H1 (cell line): Measurements from ENCODE around the gene MUC4. TPM values are rescaled to one million over a fixed set of nuclear protein-coding genes. Genes with fewer than 3 reads are reported as not detected.

Source experiments
- CTCF ChIA-PET: fragments of 300-600 bp; sonication (Branson Sonifier 250); formaldehyde crosslinking; loops from one replicate; lab custom pipeline; 2021; ENCODE audit not compliant: partially characterized antibody; lab: Charles Lee
- POLR2A ChIA-PET: fragments of 300-600 bp; sonication (Branson Sonifier 250); formaldehyde crosslinking; loops from one replicate; lab custom pipeline; 2021; ENCODE audit warnings: inconsistent platforms; ENCODE audit not compliant: partially characterized antibody; lab: Charles Lee
- DNase-seq, 2 experiments: peaks; one replicate each; pipeline versions ENCODE4 v3.0.0 to v3.0.0-alpha.2; 2010 to 2022; ENCODE audit warnings: low spot score in 2 of 2, low read depth in 1 of 2, mixed read lengths in 1 of 2
- FAIRE-seq: peaks from 2 replicates; lab custom pipeline; 2011; peaks lifted over from hg19 to GRCh38; lab: Jason Lieb, UNC
- H2AFZ ChIP-seq: 2 replicates; pipeline ENCODE4 v1.8.1; 2012; ENCODE audit warnings: low read length, inconsistent platforms
- H2AK5ac ChIP-seq: 2 replicates; pipeline ENCODE4 v1.6.1; 2013; ENCODE audit warnings: low read depth, low read length
- H2BK120ac ChIP-seq: replicated peaks from 2 replicates; pipeline ENCODE3; 2013; ENCODE audit warnings: low read depth, low read length, inconsistent platforms
- H2BK12ac ChIP-seq: 2 replicates; pipeline ENCODE4 v1.6.1; 2013; ENCODE audit warnings: low read depth, low read length
- H2BK15ac ChIP-seq: 2 replicates; pipeline ENCODE4 v1.6.1; 2013; ENCODE audit warnings: low read length
- H2BK20ac ChIP-seq: 2 replicates; pipeline ENCODE4 v1.6.1; 2013; ENCODE audit warnings: low read length
- H2BK5ac ChIP-seq: 2 replicates; pipeline ENCODE4 v1.6.1; 2013; ENCODE audit warnings: low read depth, low read length
- H3K14ac ChIP-seq: 2 replicates; pipeline ENCODE4 v1.6.1; 2013; ENCODE audit warnings: inconsistent platforms; ENCODE audit not compliant: insufficient read length
- H3K18ac ChIP-seq: 2 replicates; pipeline ENCODE4 v1.6.1; 2013; ENCODE audit warnings: low read length; ENCODE audit errors: extremely low read depth
- H3K23ac ChIP-seq: 2 replicates; pipeline ENCODE4 v1.6.1; 2013; ENCODE audit warnings: inconsistent platforms; ENCODE audit not compliant: insufficient read length
- H3K23me2 ChIP-seq: 2 replicates; pipeline ENCODE4 v1.6.1; 2013; ENCODE audit warnings: low read depth, low read length
- H3K27ac ChIP-seq: 2 replicates; pipeline ENCODE4 v1.6.1; 2011; ENCODE audit warnings: low read depth, low read length, inconsistent platforms
- H3K27me3 ChIP-seq, 4 experiments: replicated peaks in 1 of 4; 1 replicate in 1 of 4; 2 replicates in 3 of 4; pipeline versions ENCODE4 v1.6.1 to v1.8.1; 2011 to 2013; ENCODE audit warnings: low read length in 3 of 4, mild to moderate bottlenecking in 3 of 4, inconsistent platforms in 2 of 4, mixed read lengths in 2 of 4, moderate library complexity in 1 of 4; ENCODE audit not compliant: control insufficient read depth in 3 of 4, insufficient read depth in 3 of 4; ENCODE audit errors: extremely low read depth in 1 of 4
- H3K36me3 ChIP-seq, 4 experiments: 2 replicates each; pipeline versions ENCODE4 v1.6.1 to v1.8.1; 2011 to 2013; ENCODE audit warnings: mild to moderate bottlenecking in 4 of 4, low read length in 3 of 4, moderate library complexity in 2 of 4, control low read depth in 1 of 4, inconsistent platforms in 1 of 4; ENCODE audit not compliant: insufficient read depth in 4 of 4, control insufficient read depth in 2 of 4
- H3K4ac ChIP-seq: replicated peaks from 2 replicates; pipeline ENCODE3; 2013; ENCODE audit warnings: low read length, low read depth, mixed read lengths, inconsistent platforms; ENCODE audit not compliant: insufficient read length
- H3K4me1 ChIP-seq, 4 experiments: replicated peaks in 1 of 4; 1 replicate in 1 of 4; 2 replicates in 3 of 4; pipeline versions ENCODE4 v1.6.1 to v1.8.1; 2011 to 2013; ENCODE audit warnings: low read length in 3 of 4, inconsistent platforms in 2 of 4, mixed read lengths in 1 of 4; ENCODE audit not compliant: insufficient read depth in 4 of 4, control insufficient read depth in 3 of 4
- H3K4me2 ChIP-seq, 2 experiments: 2 replicates each; pipeline versions ENCODE4 v1.6.1 to v1.8.1; 2011 to 2013; ENCODE audit warnings: low read depth in 2 of 2, low read length in 2 of 2, control low read depth in 1 of 2, inconsistent platforms in 1 of 2, mild to moderate bottlenecking in 1 of 2; ENCODE audit not compliant: insufficient read depth in 1 of 2
- H3K4me3 ChIP-seq, 4 experiments: fragments of 200-600, 300-600 bp in 1 of 4; sonication (generic), shearing (Covaris generic), sonication (Bioruptor Twin) in 1 of 4; 2 replicates each; pipeline versions ENCODE4 v1.5.1 to v1.8.1; 2011 to 2016; ENCODE audit warnings: low read length in 4 of 4, low read depth in 3 of 4, control low read depth in 2 of 4, inconsistent platforms in 2 of 4, mild to moderate bottlenecking in 2 of 4, mixed read lengths in 1 of 4, moderate library complexity in 1 of 4; ENCODE audit not compliant: insufficient read depth in 2 of 4; ENCODE audit errors: extremely low read depth in 1 of 4
- H3K56ac ChIP-seq: replicated peaks from 2 replicates; pipeline ENCODE3; 2013; ENCODE audit warnings: low read depth, mild to moderate bottlenecking, mixed read lengths, low read length, inconsistent platforms; ENCODE audit not compliant: insufficient read length
- H3K79me1 ChIP-seq: 2 replicates; pipeline ENCODE4 v1.6.1; 2013; ENCODE audit warnings: low read depth, low read length, control low read depth
- H3K79me2 ChIP-seq, 2 experiments: 2 replicates each; pipeline versions ENCODE4 v1.6.1 to v1.8.1; 2012 to 2013; ENCODE audit warnings: low read length in 2 of 2, mild to moderate bottlenecking in 2 of 2, inconsistent platforms in 1 of 2; ENCODE audit not compliant: insufficient read depth in 2 of 2, control insufficient read depth in 1 of 2
- H3K9ac ChIP-seq, 4 experiments: replicated peaks in 1 of 4; 1 replicate in 1 of 4; 2 replicates in 3 of 4; pipeline versions ENCODE4 v1.6.1 to v1.8.1; 2011 to 2013; ENCODE audit warnings: low read depth in 3 of 4, low read length in 3 of 4, control low read depth in 2 of 4, mild to moderate bottlenecking in 2 of 4, moderate library complexity in 2 of 4, inconsistent platforms in 1 of 4; ENCODE audit errors: extremely low read depth in 1 of 4
- H3K9me3 ChIP-seq, 2 experiments: 2 replicates each; pipeline versions ENCODE4 v1.6.1 to v1.8.1; 2012 to 2013; ENCODE audit warnings: mild to moderate bottlenecking in 2 of 2, moderate library complexity in 2 of 2, control low read depth in 1 of 2, inconsistent platforms in 1 of 2, low read depth in 1 of 2, low read length in 1 of 2, mixed read lengths in 1 of 2; ENCODE audit not compliant: insufficient read depth in 2 of 2
- H4K20me1 ChIP-seq, 2 experiments: replicated peaks in 1 of 2; 2 replicates each; pipeline versions ENCODE3 to v1.8.1; 2011 to 2013; ENCODE audit warnings: inconsistent platforms in 2 of 2, low read length in 2 of 2, mild to moderate bottlenecking in 1 of 2; ENCODE audit not compliant: insufficient read depth in 2 of 2, control insufficient read depth in 1 of 2
- H4K5ac ChIP-seq: 2 replicates; pipeline ENCODE4 v1.6.1; 2013; ENCODE audit warnings: low read length, low read depth, mixed read lengths, inconsistent platforms; ENCODE audit not compliant: insufficient read length
- H4K8ac ChIP-seq: 2 replicates; pipeline ENCODE4 v1.8.0; 2013; ENCODE audit warnings: mild to moderate bottlenecking, moderate library complexity, low read length, inconsistent platforms; ENCODE audit not compliant: insufficient read depth; ENCODE audit errors: extremely low read depth
- H4K91ac ChIP-seq: replicated peaks from 2 replicates; pipeline ENCODE3; 2013; ENCODE audit warnings: low read length, mixed read lengths, inconsistent platforms; ENCODE audit not compliant: insufficient read length
- KDM4A ChIP-seq: IDR thresholded peaks from one replicate; pipeline ENCODE4 v1.7.1; 2012; ENCODE audit warnings: low read depth, mild to moderate bottlenecking, moderate library complexity, low read length, inconsistent platforms; ENCODE audit not compliant: severe bottlenecking
- WGBS, 2 experiments: shearing (Covaris generic) in 1 of 2; methylation state at CpG; one replicate each; pipeline versions ENCODE4 v1.1.6 to v1.1.7; 2013 to 2015; ENCODE audit warnings: low lambda C conversion rate in 2 of 2, mixed read lengths in 2 of 2, inconsistent platforms in 1 of 2, low coverage in 1 of 2, missing lambda C conversion rate in 1 of 2; ENCODE audit not compliant: insufficient replicate concordance in 2 of 2, insufficient coverage in 1 of 2, insufficient read length in 1 of 2; ENCODE audit errors: extremely low coverage in 1 of 2, missing lambda C conversion rate in 1 of 2; 5-methylcytosine and 5-hydroxymethylcytosine counted together
- polyA plus RNA-seq, 7 experiments: library from polyadenylated mRNA; depleted of rRNA in 3 of 7; stranded (reverse) in 5 of 7; unstranded in 2 of 7; fragments of >200 nt in 5 of 7; fragments of 200-250 nt in 2 of 7; gene quantifications; 1 replicate in 5 of 7; 2 replicates in 1 of 7; 4 replicates in 1 of 7; pipeline versions ENCODE4 v1.2.1 to v1.2.3, GENCODE V29; 2011 to 2013; ENCODE audit warnings: missing spikeins in 2 of 7, mixed read lengths in 2 of 7
- total RNA-seq: library from RNA; stranded (reverse); fragmentation: NEBNext Ultra II Directional; extraction: Animal tissue kit (Norgen Biotek cat#: 25700); gene quantifications from 2 replicates; pipeline ENCODE4 v1.2.1, GENCODE V29; 2021

Gene MUC4
- total and polyA plus RNA-seq, 2 of the 8 experiments (the other 6 are each of a cell fraction or from before 2014, with no cell fraction given): 0.89 to 2.0 TPM

DNA sequence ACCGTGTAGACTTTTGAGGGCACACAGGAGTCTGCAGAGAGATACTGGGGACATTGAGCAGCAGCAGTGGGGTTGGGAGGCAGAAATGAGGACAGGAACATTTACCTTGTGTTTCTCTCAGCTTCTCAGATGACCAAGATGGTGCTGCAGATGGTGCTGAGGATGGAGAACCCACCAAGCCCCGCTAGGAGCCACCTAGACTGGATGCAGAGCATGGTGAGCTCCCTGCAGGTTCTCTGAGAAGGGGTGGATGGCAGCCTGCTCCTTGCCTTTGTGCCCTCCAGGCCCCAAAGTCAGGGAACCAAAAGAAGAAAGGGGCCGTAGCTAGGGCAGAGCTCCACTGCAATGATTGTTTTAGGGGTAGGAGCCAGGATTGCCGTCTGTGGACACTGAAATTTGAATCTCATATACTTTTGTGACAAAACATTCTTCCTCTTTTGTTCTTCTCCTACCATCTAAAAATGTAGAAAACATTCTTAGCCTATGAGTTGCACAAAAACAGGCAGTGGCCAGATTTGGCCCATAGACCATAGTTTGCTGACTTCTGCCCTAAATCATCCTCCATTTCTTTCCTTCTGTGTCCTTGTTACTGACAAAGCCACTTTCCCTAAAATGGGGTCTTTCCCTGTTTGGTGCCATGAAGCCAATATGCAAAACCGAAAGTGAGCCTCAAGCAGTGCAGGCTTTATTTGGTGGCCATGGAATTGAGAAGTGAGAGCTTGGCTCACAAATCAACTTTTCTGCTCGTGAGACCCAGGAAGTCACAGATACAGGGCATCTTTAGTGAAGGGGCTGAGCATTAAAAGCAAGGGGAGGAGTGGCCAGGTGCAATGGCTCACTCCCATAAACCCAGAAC, 102.9 kb downstream of the MUC4 start:
- no peak overlapping the region for H4K91ac ChIP-seq
- no peaks in the 10 kb centered on the region for H3K79me1 ChIP-seq
- no peak overlapping the region for H3K23ac ChIP-seq
- no peak overlapping the region for H3K4me2 ChIP-seq
- no peaks in the 10 kb centered on the region for H3K79me2 ChIP-seq
- no peak overlapping the region for H3K4ac ChIP-seq
- H2AK5ac ChIP-seq: no peak overlapping the region
- peaks cover 0 to 10% (median 5%) of the 10 kb centered on the region in 4 experiments; a peak in 6 of 7 replicates for H3K4me1 ChIP-seq
- H3K4me3 ChIP-seq: no peak overlapping the region
- DNase-seq: no peak
- 88% methylated on average over 6 of the region's 6 CpGs; no CpG with 5 or more reads in 1 of the 2 experiments for WGBS, 2 experiments
- H3K9ac ChIP-seq: no peak overlapping the region
- no peaks in the 10 kb centered on the region for H3K27me3 ChIP-seq
- no peak overlapping the region for H2BK12ac ChIP-seq
- no peak overlapping the region for H2BK120ac ChIP-seq
- FAIRE-seq: no peak
- H3K14ac ChIP-seq: no peak overlapping the region
- H4K5ac ChIP-seq: no peak overlapping the region
- H3K36me3 ChIP-seq: no peaks in the 10 kb centered on the region; a peak in 1 of 8 replicates
- no peak overlapping the region for H3K18ac ChIP-seq
- no peak for TF ChIP-seq KDM4A
- TF ChIP-seq, all 59 proteins: peak for 0
- H3K9me3 ChIP-seq: no peaks in the 10 kb centered on the region
- no peak overlapping the region for H3K27ac ChIP-seq
- ChIA-PET POLR2A (interaction anchor here (1.0 to 1.4 kb wide), 3 partner anchors 10 to 29 kb away, joined by 3 to 4 read pairs (median 3); no protein-coding TSS in a partner anchor), CTCF (interaction anchor here (0.8 kb wide), 1 partner anchor 55 kb away, joined by 4 read pairs; no protein-coding TSS in a partner anchor)
- no peaks in the 10 kb centered on the region; the same call in 1 of the 2 replicates for H3K23me2 ChIP-seq
- no peak overlapping the region for H4K8ac ChIP-seq
- H2AFZ ChIP-seq: no peak overlapping the region
- H2BK5ac ChIP-seq: no peak overlapping the region
- no peaks in the 10 kb centered on the region for H4K20me1 ChIP-seq
- no peak overlapping the region for H2BK20ac ChIP-seq
- H2BK15ac ChIP-seq: no peak overlapping the region
- H3K56ac ChIP-seq: no peak overlapping the region
